H1 (cell line): ENCODE data around the gene RPTOR. TPM values are rescaled to one million over a fixed set of nuclear protein-coding genes. Genes with fewer than 3 reads are reported as not detected.

Source experiments
- CTCF ChIA-PET: fragments of 300-600 bp; sonication (Branson Sonifier 250); formaldehyde crosslinking; loops from one replicate; lab custom pipeline; 2021; ENCODE audit not compliant: partially characterized antibody; lab: Charles Lee
- POLR2A ChIA-PET: fragments of 300-600 bp; sonication (Branson Sonifier 250); formaldehyde crosslinking; loops from one replicate; lab custom pipeline; 2021; ENCODE audit warnings: inconsistent platforms; ENCODE audit not compliant: partially characterized antibody; lab: Charles Lee
- DNase-seq, 2 experiments: peaks; one replicate each; pipeline versions ENCODE4 v3.0.0 to v3.0.0-alpha.2; 2010 to 2022; ENCODE audit warnings: low spot score in 2 of 2, low read depth in 1 of 2, mixed read lengths in 1 of 2
- FAIRE-seq: peaks from 2 replicates; lab custom pipeline; 2011; peaks lifted over from hg19 to GRCh38; lab: Jason Lieb, UNC
- H2AFZ ChIP-seq: 2 replicates; pipeline ENCODE4 v1.8.1; 2012; ENCODE audit warnings: low read length, inconsistent platforms
- H2AK5ac ChIP-seq: 2 replicates; pipeline ENCODE4 v1.6.1; 2013; ENCODE audit warnings: low read depth, low read length
- H2BK120ac ChIP-seq: replicated peaks from 2 replicates; pipeline ENCODE3; 2013; ENCODE audit warnings: low read depth, low read length, inconsistent platforms
- H2BK12ac ChIP-seq: 2 replicates; pipeline ENCODE4 v1.6.1; 2013; ENCODE audit warnings: low read depth, low read length
- H2BK15ac ChIP-seq: 2 replicates; pipeline ENCODE4 v1.6.1; 2013; ENCODE audit warnings: low read length
- H2BK20ac ChIP-seq: 2 replicates; pipeline ENCODE4 v1.6.1; 2013; ENCODE audit warnings: low read length
- H2BK5ac ChIP-seq: 2 replicates; pipeline ENCODE4 v1.6.1; 2013; ENCODE audit warnings: low read depth, low read length
- H3K14ac ChIP-seq: 2 replicates; pipeline ENCODE4 v1.6.1; 2013; ENCODE audit warnings: inconsistent platforms; ENCODE audit not compliant: insufficient read length
- H3K18ac ChIP-seq: 2 replicates; pipeline ENCODE4 v1.6.1; 2013; ENCODE audit warnings: low read length; ENCODE audit errors: extremely low read depth
- H3K23ac ChIP-seq: 2 replicates; pipeline ENCODE4 v1.6.1; 2013; ENCODE audit warnings: inconsistent platforms; ENCODE audit not compliant: insufficient read length
- H3K23me2 ChIP-seq: 2 replicates; pipeline ENCODE4 v1.6.1; 2013; ENCODE audit warnings: low read depth, low read length
- H3K27ac ChIP-seq: 2 replicates; pipeline ENCODE4 v1.6.1; 2011; ENCODE audit warnings: low read depth, low read length, inconsistent platforms
- H3K27me3 ChIP-seq, 4 experiments: replicated peaks in 1 of 4; 1 replicate in 1 of 4; 2 replicates in 3 of 4; pipeline versions ENCODE4 v1.6.1 to v1.8.1; 2011 to 2013; ENCODE audit warnings: low read length in 3 of 4, mild to moderate bottlenecking in 3 of 4, inconsistent platforms in 2 of 4, mixed read lengths in 2 of 4, moderate library complexity in 1 of 4; ENCODE audit not compliant: control insufficient read depth in 3 of 4, insufficient read depth in 3 of 4; ENCODE audit errors: extremely low read depth in 1 of 4
- H3K36me3 ChIP-seq, 4 experiments: 2 replicates each; pipeline versions ENCODE4 v1.6.1 to v1.8.1; 2011 to 2013; ENCODE audit warnings: mild to moderate bottlenecking in 4 of 4, low read length in 3 of 4, moderate library complexity in 2 of 4, control low read depth in 1 of 4, inconsistent platforms in 1 of 4; ENCODE audit not compliant: insufficient read depth in 4 of 4, control insufficient read depth in 2 of 4
- H3K4ac ChIP-seq: replicated peaks from 2 replicates; pipeline ENCODE3; 2013; ENCODE audit warnings: low read length, low read depth, mixed read lengths, inconsistent platforms; ENCODE audit not compliant: insufficient read length
- H3K4me1 ChIP-seq, 4 experiments: replicated peaks in 1 of 4; 1 replicate in 1 of 4; 2 replicates in 3 of 4; pipeline versions ENCODE4 v1.6.1 to v1.8.1; 2011 to 2013; ENCODE audit warnings: low read length in 3 of 4, inconsistent platforms in 2 of 4, mixed read lengths in 1 of 4; ENCODE audit not compliant: insufficient read depth in 4 of 4, control insufficient read depth in 3 of 4
- H3K4me2 ChIP-seq, 2 experiments: 2 replicates each; pipeline versions ENCODE4 v1.6.1 to v1.8.1; 2011 to 2013; ENCODE audit warnings: low read depth in 2 of 2, low read length in 2 of 2, control low read depth in 1 of 2, inconsistent platforms in 1 of 2, mild to moderate bottlenecking in 1 of 2; ENCODE audit not compliant: insufficient read depth in 1 of 2
- H3K4me3 ChIP-seq, 4 experiments: fragments of 200-600, 300-600 bp in 1 of 4; sonication (generic), shearing (Covaris generic), sonication (Bioruptor Twin) in 1 of 4; 2 replicates each; pipeline versions ENCODE4 v1.5.1 to v1.8.1; 2011 to 2016; ENCODE audit warnings: low read length in 4 of 4, low read depth in 3 of 4, control low read depth in 2 of 4, inconsistent platforms in 2 of 4, mild to moderate bottlenecking in 2 of 4, mixed read lengths in 1 of 4, moderate library complexity in 1 of 4; ENCODE audit not compliant: insufficient read depth in 2 of 4; ENCODE audit errors: extremely low read depth in 1 of 4
- H3K56ac ChIP-seq: replicated peaks from 2 replicates; pipeline ENCODE3; 2013; ENCODE audit warnings: low read depth, mild to moderate bottlenecking, mixed read lengths, low read length, inconsistent platforms; ENCODE audit not compliant: insufficient read length
- H3K79me1 ChIP-seq: 2 replicates; pipeline ENCODE4 v1.6.1; 2013; ENCODE audit warnings: low read depth, low read length, control low read depth
- H3K79me2 ChIP-seq, 2 experiments: 2 replicates each; pipeline versions ENCODE4 v1.6.1 to v1.8.1; 2012 to 2013; ENCODE audit warnings: low read length in 2 of 2, mild to moderate bottlenecking in 2 of 2, inconsistent platforms in 1 of 2; ENCODE audit not compliant: insufficient read depth in 2 of 2, control insufficient read depth in 1 of 2
- H3K9ac ChIP-seq, 4 experiments: replicated peaks in 1 of 4; 1 replicate in 1 of 4; 2 replicates in 3 of 4; pipeline versions ENCODE4 v1.6.1 to v1.8.1; 2011 to 2013; ENCODE audit warnings: low read depth in 3 of 4, low read length in 3 of 4, control low read depth in 2 of 4, mild to moderate bottlenecking in 2 of 4, moderate library complexity in 2 of 4, inconsistent platforms in 1 of 4; ENCODE audit errors: extremely low read depth in 1 of 4
- H3K9me3 ChIP-seq, 2 experiments: 2 replicates each; pipeline versions ENCODE4 v1.6.1 to v1.8.1; 2012 to 2013; ENCODE audit warnings: mild to moderate bottlenecking in 2 of 2, moderate library complexity in 2 of 2, control low read depth in 1 of 2, inconsistent platforms in 1 of 2, low read depth in 1 of 2, low read length in 1 of 2, mixed read lengths in 1 of 2; ENCODE audit not compliant: insufficient read depth in 2 of 2
- H4K20me1 ChIP-seq, 2 experiments: replicated peaks in 1 of 2; 2 replicates each; pipeline versions ENCODE3 to v1.8.1; 2011 to 2013; ENCODE audit warnings: inconsistent platforms in 2 of 2, low read length in 2 of 2, mild to moderate bottlenecking in 1 of 2; ENCODE audit not compliant: insufficient read depth in 2 of 2, control insufficient read depth in 1 of 2
- H4K5ac ChIP-seq: 2 replicates; pipeline ENCODE4 v1.6.1; 2013; ENCODE audit warnings: low read length, low read depth, mixed read lengths, inconsistent platforms; ENCODE audit not compliant: insufficient read length
- H4K8ac ChIP-seq: 2 replicates; pipeline ENCODE4 v1.8.0; 2013; ENCODE audit warnings: mild to moderate bottlenecking, moderate library complexity, low read length, inconsistent platforms; ENCODE audit not compliant: insufficient read depth; ENCODE audit errors: extremely low read depth
- H4K91ac ChIP-seq: replicated peaks from 2 replicates; pipeline ENCODE3; 2013; ENCODE audit warnings: low read length, mixed read lengths, inconsistent platforms; ENCODE audit not compliant: insufficient read length
- CHD2 ChIP-seq: IDR thresholded peaks from 2 replicates; pipeline ENCODE4 v1.6.1; 2012; ENCODE audit warnings: low read length, improper control_type of control experiment
- EZH2 ChIP-seq: fragments of 200-600 bp; sonication (generic); IDR thresholded peaks from 2 replicates; pipeline ENCODE4 v1.7.1; 2012; ENCODE audit warnings: low read depth, mild to moderate bottlenecking, moderate library complexity, low read length, inconsistent platforms; ENCODE audit not compliant: severe bottlenecking
- RNF2 ChIP-seq: fragments of 200-900, 300-1000 bp; sonication (generic); IDR thresholded peaks from 2 replicates; pipeline ENCODE4 v1.7.1; 2016; ENCODE audit warnings: borderline replicate concordance, low read depth, mild to moderate bottlenecking, antibody characterized with exemption, low read length; ENCODE audit not compliant: poor library complexity, severe bottlenecking; ENCODE audit errors: missing control alignments
- SP1 ChIP-seq: IDR thresholded peaks from 2 replicates; pipeline ENCODE4 v1.6.1; 2011; ENCODE audit warnings: low read depth, low read length
- TAF7 ChIP-seq: optimal IDR thresholded peaks from 2 replicates; pipeline ENCODE3; 2011; ENCODE audit warnings: low read depth, mild to moderate bottlenecking, inconsistent platforms, low read length, moderate library complexity, borderline replicate concordance
- WGBS, 2 experiments: shearing (Covaris generic) in 1 of 2; methylation state at CpG; one replicate each; pipeline versions ENCODE4 v1.1.6 to v1.1.7; 2013 to 2015; ENCODE audit warnings: low lambda C conversion rate in 2 of 2, mixed read lengths in 2 of 2, inconsistent platforms in 1 of 2, low coverage in 1 of 2, missing lambda C conversion rate in 1 of 2; ENCODE audit not compliant: insufficient replicate concordance in 2 of 2, insufficient coverage in 1 of 2, insufficient read length in 1 of 2; ENCODE audit errors: extremely low coverage in 1 of 2, missing lambda C conversion rate in 1 of 2; 5-methylcytosine and 5-hydroxymethylcytosine counted together
- polyA plus RNA-seq, 7 experiments: library from polyadenylated mRNA; depleted of rRNA in 3 of 7; stranded (reverse) in 5 of 7; unstranded in 2 of 7; fragments of >200 nt in 5 of 7; fragments of 200-250 nt in 2 of 7; gene quantifications; 1 replicate in 5 of 7; 2 replicates in 1 of 7; 4 replicates in 1 of 7; pipeline versions ENCODE4 v1.2.1 to v1.2.3, GENCODE V29; 2011 to 2013; ENCODE audit warnings: missing spikeins in 2 of 7, mixed read lengths in 2 of 7
- total RNA-seq: library from RNA; stranded (reverse); fragmentation: NEBNext Ultra II Directional; extraction: Animal tissue kit (Norgen Biotek cat#: 25700); gene quantifications from 2 replicates; pipeline ENCODE4 v1.2.1, GENCODE V29; 2021

The RPTOR gene
- total and polyA plus RNA-seq, 2 of the 8 experiments (the other 6 are each of a cell fraction or from before 2014, with no cell fraction given) = 6.9 to 28.7 TPM

- peaks cover 0 to under 1% (median under 1%) of the 10 kb centered on the region in 4 experiments; a peak in 2 of 7 replicates for H3K4me1 ChIP-seq
- H2AK5ac ChIP-seq = no peak overlapping the region
- H4K91ac ChIP-seq = no peak overlapping the region
- no peak overlapping the region for H3K9ac ChIP-seq
- H3K9me3 ChIP-seq = no peaks in the 10 kb centered on the region
- no peak overlapping the region for H3K14ac ChIP-seq
- no peak overlapping the region for H2BK120ac ChIP-seq
- H2BK20ac ChIP-seq = no peak overlapping the region; the same call in 1 of the 2 replicates
- H3K4ac ChIP-seq = no peak overlapping the region
- no peaks in the 10 kb centered on the region for H3K27me3 ChIP-seq
- DNase-seq (no peak), FAIRE-seq (no peak)
- H2AFZ ChIP-seq = no peak overlapping the region
- ChIA-PET POLR2A (interaction anchor here (0.7 to 1.5 kb wide), 2 partner anchors 31 to 378 kb away, joined by 3 to 5 read pairs; no protein-coding TSS in a partner anchor), CTCF (interaction anchor here (0.7 to 3.0 kb wide), 8 partner anchors 8 to 41 kb away, joined by 3 to 13 read pairs (median 4); no protein-coding TSS in a partner anchor)
- H3K4me2 ChIP-seq = no peak overlapping the region
- no peak overlapping the region for H3K4me3 ChIP-seq
- H4K8ac ChIP-seq = no peak overlapping the region
- no peaks in the 10 kb centered on the region for H3K79me2 ChIP-seq
- no peaks in the 10 kb centered on the region for H3K23me2 ChIP-seq
- H3K27ac ChIP-seq = no peak overlapping the region
- no peak overlapping the region for H2BK12ac ChIP-seq
- H3K18ac ChIP-seq = no peak overlapping the region
- no peaks in the 10 kb centered on the region; the same call in 1 of the 2 replicates for H3K79me1 ChIP-seq
- WGBS, 2 experiments = 84% methylated on average over 12 of the region's 12 CpGs; no CpG with 5 or more reads in 1 of the 2 experiments
- H3K23ac ChIP-seq = no peak overlapping the region
- H2BK15ac ChIP-seq = no peak overlapping the region
- H3K36me3 ChIP-seq = no peaks in the 10 kb centered on the region
- no peak overlapping the region for H4K5ac ChIP-seq
- H2BK5ac ChIP-seq = no peak overlapping the region
- peaks cover 0 to 1% of the 10 kb centered on the region in 2 experiments for H4K20me1 ChIP-seq
- TF ChIP-seq RNF2 = no peak
- TF ChIP-seq CHD2 = no peak
- no peak for TF ChIP-seq SP1
- no peak for TF ChIP-seq TAF7
- no peak for TF ChIP-seq EZH2
- TF ChIP-seq, all 59 proteins: peak for 0
- H3K56ac ChIP-seq = no peak overlapping the region
Measured at GRCh38 chr17:80936723-80937122, 392.1 kb downstream of the RPTOR start.
